Measurements from ENCODE around the gene CYB5RL. TPM values are rescaled to one million over a fixed set of nuclear protein-coding genes. Genes with fewer than 3 reads are reported as not detected.

The CYB5RL gene
- total and polyA plus RNA-seq, 2 of the 8 experiments (the other 6 are each of a cell fraction or from before 2014, with no cell fraction given), result 13.2 to 14.1 TPM

DNA sequence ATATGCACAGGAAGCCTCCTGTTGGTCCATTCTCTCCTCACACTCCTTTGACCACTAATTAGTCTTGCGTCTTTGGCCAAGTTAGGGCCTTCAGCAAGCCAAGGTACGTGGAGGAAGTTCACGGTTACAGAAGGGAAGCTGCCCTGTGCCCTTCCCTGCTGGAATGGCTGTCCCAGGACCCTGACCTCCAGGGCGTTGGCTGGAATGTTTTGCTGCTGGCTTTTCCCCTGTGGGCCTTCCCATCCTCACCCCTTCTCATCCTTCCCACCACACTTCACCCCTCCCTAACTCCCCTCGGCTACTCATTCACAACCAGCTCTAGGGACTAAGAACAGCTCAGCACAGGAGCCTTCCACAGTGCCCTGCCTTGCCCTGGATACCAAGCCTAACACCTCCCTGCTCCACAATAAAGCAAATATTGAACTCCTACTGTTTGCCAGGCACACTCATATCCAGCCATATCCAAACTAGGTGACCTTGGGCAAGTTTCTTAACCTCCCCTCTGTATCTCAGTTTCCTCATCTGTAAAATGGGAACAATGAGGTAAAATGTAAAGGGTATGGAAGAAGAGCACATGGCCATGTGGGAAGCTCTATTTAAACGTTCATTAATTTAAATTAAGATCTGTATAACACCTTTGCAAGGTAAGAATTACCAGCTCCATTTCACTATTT, 38.2 kb downstream of the CYB5RL start:
- ChIA-PET CTCF (ENCODE audit: partially characterized antibody) (interaction anchor here (0.7 to 2.5 kb wide), 7 partner anchors 10 to 112 kb away, joined by 3 to 10 read pairs (median 3); no protein-coding TSS in a partner anchor), POLR2A (ENCODE audit: partially characterized antibody) (interaction anchor here (0.8 to 1.5 kb wide), 3 partner anchors 8 to 39 kb away, joined by 3 to 4 read pairs (median 3); no protein-coding TSS in a partner anchor)
- no peak overlapping the region for H3K4me3 ChIP-seq (ENCODE audit: extremely low read depth in 1 of 4, insufficient read depth in 2 of 4, low read depth in 3 of 4, low read length in 4 of 4)
- no peaks in the 10 kb centered on the region for H3K4me1 ChIP-seq (replicated peaks in 1 of 4; ENCODE audit: control insufficient read depth in 3 of 4, insufficient read depth in 4 of 4, low read length in 3 of 4)
- no peaks in the 10 kb centered on the region for H3K36me3 ChIP-seq (ENCODE audit: control insufficient read depth in 2 of 4, insufficient read depth in 4 of 4, low read length in 3 of 4)
- H3K4me2 ChIP-seq (ENCODE audit: insufficient read depth in 1 of 2, low read depth in 2 of 2, low read length in 2 of 2), result no peak overlapping the region
- H3K18ac ChIP-seq (ENCODE audit: extremely low read depth, low read length), result no peak overlapping the region
- H4K8ac ChIP-seq (ENCODE audit: extremely low read depth, insufficient read depth, low read length), result no peak overlapping the region
- H2BK15ac ChIP-seq (ENCODE audit: low read length), result no peak overlapping the region; the same call in 1 of the 2 replicates
- no peak overlapping the region for H4K5ac ChIP-seq (ENCODE audit: insufficient read length, low read depth, low read length)
- H2AFZ ChIP-seq (ENCODE audit: low read length), result no peak overlapping the region
- no peaks in the 10 kb centered on the region for H3K27me3 ChIP-seq (replicated peaks in 1 of 4; ENCODE audit: control insufficient read depth in 3 of 4, extremely low read depth in 1 of 4, insufficient read depth in 3 of 4, low read length in 3 of 4)
- no peak overlapping the region for H2AK5ac ChIP-seq (ENCODE audit: low read depth, low read length)
- no peak overlapping the region for H3K56ac ChIP-seq (replicated peaks; ENCODE audit: insufficient read length, low read depth, low read length)
- no peak overlapping the region for H2BK5ac ChIP-seq (ENCODE audit: low read depth, low read length)
- H3K9ac ChIP-seq (replicated peaks in 1 of 4; ENCODE audit: extremely low read depth in 1 of 4, low read depth in 3 of 4, low read length in 3 of 4), result no peak overlapping the region
- H2BK120ac ChIP-seq (replicated peaks; ENCODE audit: low read depth, low read length), result no peak overlapping the region
- no peaks in the 10 kb centered on the region for H3K79me1 ChIP-seq (ENCODE audit: low read depth, low read length)
- TF ChIP-seq BRCA1 (IDR thresholded peaks at IDR 0.05; ENCODE audit: low read depth, low read length) (no peak), NRF1 (IDR thresholded peaks at IDR 0.05; ENCODE audit: low read depth, low read length) (no peak), KDM1A (IDR thresholded peaks at IDR 0.05; ENCODE audit: borderline replicate concordance, low read length) (0 out of 2 replicates have a peak, but pooled peaks have one; percentile 22)
- no peak overlapping the region for H3K4ac ChIP-seq (replicated peaks; ENCODE audit: insufficient read length, low read depth, low read length)
- 92% methylated on average over 6 of the region's 6 CpGs; no CpG with 5 or more reads in 1 of the 2 experiments for WGBS, 2 experiments (ENCODE audit: extremely low coverage in 1 of 2, insufficient coverage in 1 of 2, insufficient read length in 1 of 2, insufficient replicate concordance in 2 of 2, low coverage in 1 of 2, low lambda C conversion rate in 2 of 2, missing lambda C conversion rate in 1 of 2)
- no peak overlapping the region for H2BK12ac ChIP-seq (ENCODE audit: low read depth, low read length)
- no peak overlapping the region for H4K91ac ChIP-seq (replicated peaks; ENCODE audit: insufficient read length, low read length)
- no peaks in the 10 kb centered on the region for H4K20me1 ChIP-seq (replicated peaks in 1 of 2; ENCODE audit: control insufficient read depth in 1 of 2, insufficient read depth in 2 of 2, low read length in 2 of 2)
- no peak overlapping the region for H3K27ac ChIP-seq (ENCODE audit: low read depth, low read length)
- H3K9me3 ChIP-seq (ENCODE audit: insufficient read depth in 2 of 2, low read depth in 1 of 2, low read length in 1 of 2), result no peaks in the 10 kb centered on the region
- FAIRE-seq, result no peak
- DNase-seq (ENCODE audit: low read depth in 1 of 2, low spot score in 2 of 2), result no peak
- H3K79me2 ChIP-seq (ENCODE audit: control insufficient read depth in 1 of 2, insufficient read depth in 2 of 2, low read length in 2 of 2), result no peaks in the 10 kb centered on the region
- H3K23ac ChIP-seq (ENCODE audit: insufficient read length), result no peak overlapping the region
- no peaks in the 10 kb centered on the region for H3K23me2 ChIP-seq (ENCODE audit: low read depth, low read length)
- H2BK20ac ChIP-seq (ENCODE audit: low read length), result no peak overlapping the region
- H3K14ac ChIP-seq (ENCODE audit: insufficient read length), result no peak overlapping the region

Measured in H1 (cell line).